ENCODE measurements around the gene TWIST2.

TWIST2 gene

DNA sequence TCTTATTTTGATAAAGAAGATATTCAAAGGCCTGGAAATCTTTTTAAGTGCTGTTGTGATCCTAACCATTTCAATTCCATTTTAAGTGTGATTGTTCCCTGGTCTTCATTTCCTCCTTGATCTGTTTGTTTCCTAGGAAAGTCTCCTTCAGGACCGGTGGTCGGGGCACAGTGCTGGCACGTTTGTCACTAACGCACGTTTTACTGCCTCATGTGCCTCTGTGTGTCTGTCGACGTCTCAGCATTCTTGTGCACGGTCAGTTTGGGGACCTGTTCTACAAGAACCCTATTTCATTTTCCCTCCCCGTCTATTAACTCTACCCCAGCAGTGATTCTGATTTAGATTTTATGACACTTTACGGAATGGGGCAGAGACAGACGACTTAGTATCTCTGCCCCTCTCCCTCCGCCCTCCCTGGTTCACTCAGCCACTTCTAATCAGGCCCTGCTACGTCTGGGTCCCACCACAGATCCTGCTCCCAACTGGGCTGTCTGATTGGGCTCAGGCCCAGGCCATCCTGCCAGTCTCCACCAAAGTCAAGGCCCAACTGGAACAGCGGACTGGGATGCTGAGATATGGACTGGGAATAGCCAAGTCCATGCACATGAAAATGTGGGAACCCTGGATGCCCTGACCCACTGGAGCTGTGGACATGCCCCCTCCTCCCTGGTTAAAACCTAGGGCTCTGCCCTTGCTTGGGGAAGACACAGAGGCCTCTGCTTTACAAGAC lies 95.6 kb downstream of the TWIST2 start:
- DNase-seq = no peak

DNA sequence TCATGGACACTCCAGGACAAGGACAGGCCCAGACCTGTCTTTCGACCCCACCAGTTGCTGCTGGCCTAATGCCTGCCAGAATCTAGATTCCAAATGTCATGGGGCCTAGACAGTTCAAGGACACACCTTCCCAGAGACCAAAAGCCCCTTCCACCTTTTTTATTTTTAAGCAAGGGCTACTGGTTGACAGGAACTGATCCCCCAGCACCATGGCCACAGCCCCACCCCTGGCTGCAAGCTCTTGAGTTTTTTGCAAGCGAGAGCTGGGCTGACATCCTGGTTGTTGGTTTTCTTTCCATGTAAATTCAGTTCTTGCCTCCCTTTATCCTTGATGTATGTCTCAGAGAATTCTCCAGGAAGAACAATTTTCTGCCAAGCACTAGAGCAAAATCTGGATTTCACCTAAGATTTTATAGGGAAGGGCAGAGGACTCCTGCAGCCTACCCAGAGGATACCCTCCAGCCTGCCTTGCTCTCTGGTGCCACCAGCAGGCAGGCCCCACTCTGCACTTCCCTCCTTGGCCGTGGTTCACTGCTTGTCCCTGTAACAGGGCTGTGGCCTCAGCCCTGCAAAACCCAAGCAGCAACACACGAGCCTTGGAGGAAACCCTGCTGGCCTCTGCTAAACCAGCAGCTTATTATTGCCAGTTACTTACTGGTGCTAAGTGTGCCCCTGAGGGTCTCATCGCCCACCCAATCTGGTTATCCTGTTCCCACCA lies 97.7 kb downstream of the TWIST2 start:
- peak; percentile 38 for DNase-seq

DNA sequence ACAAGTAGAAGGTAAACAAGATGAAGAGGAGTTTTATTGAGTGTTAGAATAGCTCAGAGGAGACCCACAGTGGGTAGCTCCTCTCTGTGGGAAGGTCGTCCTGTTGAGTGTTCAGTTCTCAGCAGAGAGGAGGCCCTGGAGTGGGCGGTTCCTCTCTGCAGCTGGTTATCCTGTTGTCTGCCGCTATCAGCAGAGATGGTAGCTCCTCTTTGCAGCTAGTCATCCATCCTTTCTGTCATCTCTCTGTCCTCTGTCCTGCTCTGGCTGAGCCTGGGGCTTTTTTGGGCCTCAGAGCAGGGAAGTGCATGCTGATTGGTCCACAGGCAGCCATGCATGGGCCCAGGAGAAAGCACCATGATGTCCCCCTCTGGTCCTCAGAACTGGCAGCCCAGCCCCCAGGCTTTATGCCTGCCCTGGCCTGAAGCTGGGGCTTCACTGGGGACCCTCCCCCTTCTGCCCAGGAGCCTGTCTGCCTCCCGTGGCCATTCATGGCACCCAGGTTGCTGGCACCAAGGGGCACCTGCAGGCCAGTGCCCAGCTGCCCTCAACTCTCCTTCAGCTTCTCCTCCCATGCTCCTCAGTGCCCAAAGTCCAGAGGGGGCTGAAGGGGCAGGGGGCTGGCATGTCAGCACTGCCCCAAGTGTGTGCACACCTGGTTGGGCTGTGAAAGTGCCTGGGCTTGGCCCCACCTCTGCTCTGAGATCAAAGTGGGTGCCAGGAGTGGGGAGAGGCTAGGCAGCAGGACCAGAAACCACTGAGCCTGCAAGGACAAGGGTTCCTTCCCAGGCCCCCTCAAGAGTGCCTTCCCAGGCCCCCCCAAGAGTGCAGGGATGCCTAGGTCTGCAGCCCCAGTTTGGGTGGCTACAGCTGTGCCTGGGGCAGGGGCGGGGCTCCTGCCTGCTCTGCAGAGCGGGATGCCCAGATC lies 98.7 kb downstream of the TWIST2 start:
- DNase-seq = no peak

DNA sequence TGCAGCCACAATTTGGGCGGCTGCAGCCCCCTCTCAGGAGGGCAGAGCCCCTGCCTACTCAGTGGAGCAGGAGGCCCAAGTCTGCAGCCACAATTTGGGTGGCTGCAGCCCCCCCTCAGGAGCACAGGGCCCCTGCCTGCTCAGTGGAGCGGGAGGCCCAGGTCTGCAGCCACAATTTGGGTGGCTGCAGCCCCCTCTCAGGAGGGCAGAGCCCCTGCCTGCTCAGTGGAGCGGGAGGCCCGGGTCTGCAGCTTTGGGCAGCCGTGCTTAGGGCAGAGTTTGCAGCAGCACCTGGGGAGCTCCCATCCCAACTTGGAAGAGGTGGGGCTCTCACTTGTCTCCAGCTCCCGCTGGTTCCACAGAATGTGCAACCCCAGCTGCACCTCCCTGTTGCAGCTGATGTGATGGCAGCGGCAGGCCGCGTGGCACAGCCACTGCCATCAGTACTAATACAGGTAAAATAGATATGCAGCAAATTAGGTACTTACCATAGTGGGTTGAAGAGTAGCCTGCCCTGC lies 99.4 kb downstream of the TWIST2 start:
- no peak for DNase-seq

DNA sequence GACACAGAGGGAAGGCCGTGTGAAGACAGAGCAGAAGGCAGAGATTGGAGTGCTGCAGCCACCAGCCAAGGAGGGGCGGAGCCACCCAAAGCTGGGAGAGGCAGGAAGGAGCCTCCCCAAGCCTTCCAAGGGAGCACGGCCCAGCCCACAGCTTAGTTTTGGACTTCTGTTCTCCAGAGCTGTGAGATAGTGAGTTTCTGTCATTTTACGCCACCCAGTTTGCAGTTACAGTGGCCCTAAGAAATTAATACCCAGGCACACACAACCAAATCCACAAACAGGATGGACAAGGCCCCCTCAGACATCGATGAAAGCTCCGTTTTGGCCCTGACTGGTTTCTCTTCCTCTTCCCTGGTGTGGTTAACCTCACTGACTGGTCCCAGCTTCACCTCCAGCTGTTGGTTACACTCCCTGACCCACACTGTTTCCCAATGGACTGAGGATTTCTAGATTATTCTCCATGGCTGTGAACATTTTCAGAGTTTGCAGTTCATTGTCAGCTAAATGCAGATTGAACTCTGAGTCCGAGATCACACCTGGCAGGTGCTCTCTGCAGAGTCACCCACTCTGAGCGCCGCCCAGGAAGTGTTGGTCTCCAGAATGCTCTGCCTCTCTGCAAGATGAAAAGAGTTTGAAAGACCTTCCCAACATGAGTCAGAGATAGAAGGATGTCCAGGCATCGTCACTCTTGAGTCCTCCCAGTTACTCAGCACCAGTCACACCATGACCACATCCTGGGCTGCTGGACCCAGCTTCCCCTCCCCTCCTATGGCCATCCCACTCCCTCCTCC lies 100.2 kb downstream of the TWIST2 start:
- DNase-seq = peak; percentile 45

DNA sequence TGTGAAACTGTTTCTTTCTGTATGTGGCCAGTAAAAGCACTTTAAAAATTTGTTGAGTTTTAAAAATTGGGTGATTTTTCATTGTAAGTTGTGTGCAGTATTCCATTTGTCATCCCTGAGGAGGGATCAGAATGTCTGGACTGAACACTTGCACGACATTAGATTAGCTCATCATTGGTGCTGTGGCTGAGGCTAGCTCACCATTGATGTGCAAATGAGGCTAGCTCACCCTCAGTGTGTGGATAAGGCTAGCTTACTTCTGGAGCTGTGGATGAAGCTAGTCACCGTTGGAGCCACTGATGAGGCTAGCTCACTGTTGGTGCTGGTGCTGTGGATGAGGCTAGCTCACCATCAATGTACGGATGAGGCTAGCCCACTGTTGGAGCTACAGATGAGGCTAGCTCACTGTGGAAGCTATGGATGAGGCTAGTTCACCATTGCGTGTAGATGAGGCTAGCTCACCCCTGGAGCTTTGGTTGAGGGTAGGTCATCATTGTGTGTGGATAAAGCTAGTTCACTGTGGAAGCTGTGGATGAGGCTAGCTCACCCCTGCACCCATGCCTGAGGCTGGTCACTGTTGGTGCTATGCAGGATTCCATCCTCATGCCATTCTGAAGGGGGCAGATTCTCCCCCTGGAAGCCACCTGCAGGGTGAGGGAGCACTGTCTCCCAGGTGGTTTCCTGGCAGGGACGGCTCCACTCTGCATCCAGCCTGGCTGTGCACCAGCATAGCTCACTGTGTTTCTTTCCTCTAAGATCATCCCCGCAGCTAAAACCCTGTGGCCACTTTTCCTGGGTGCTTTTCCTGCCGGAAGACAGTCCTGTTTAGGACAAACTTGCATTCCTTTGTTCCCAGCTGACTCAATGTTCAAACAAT lies 101.1 kb downstream of the TWIST2 start:
- no peak for DNase-seq

DNA sequence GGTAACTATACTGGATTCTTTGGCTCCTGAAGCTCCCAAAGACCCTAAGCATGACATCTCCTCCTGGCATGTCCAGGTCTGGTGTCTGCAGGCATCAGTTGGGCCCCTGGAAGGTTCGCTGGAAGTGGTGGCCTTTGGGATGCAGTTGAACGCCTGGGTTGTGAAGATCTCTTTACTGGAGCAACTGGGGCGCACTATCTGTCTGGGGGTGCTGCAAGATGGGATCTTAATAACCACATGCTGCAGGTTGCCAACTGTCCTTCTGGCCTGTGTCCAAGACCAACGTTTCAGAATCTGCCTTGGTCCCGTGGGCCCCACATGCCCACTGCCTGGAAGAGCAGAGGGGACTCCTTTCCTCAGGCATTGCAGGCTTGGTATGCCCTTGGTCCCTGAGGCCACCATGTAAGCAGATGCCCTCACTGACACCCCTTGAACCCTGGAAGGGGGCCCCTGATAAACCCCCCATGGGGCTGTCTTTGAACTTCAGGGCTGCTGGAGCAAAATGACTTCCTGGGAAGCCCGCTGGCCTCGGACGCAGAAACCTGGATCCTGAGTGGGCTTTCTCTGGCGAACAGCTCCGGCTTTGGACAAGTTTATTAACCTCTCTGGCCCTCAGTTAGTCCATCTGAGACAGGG lies 101.9 kb downstream of the TWIST2 start:
- DNase-seq = no peak

DNA sequence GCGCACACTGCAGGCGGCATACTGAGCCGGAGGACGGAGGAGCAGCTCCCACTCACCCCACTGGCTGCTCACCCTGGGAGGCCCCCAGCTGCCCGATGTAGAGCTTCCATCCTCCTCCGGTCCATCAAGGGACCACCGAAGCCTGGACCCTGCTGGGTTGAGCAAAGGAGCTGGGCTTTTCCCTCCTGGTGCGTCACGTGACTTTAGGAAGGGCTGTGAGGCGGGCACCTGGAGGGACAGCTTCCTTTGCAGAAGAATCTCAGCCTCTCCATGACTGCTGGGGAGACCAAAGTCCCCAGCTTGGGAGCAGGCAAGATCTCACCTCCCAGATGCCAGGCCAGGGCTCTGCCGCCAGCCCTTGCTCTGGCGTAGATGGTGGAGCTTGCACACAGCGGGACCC lies 102.7 kb downstream of the TWIST2 start:
- peak; percentile 34 for DNase-seq

DNA sequence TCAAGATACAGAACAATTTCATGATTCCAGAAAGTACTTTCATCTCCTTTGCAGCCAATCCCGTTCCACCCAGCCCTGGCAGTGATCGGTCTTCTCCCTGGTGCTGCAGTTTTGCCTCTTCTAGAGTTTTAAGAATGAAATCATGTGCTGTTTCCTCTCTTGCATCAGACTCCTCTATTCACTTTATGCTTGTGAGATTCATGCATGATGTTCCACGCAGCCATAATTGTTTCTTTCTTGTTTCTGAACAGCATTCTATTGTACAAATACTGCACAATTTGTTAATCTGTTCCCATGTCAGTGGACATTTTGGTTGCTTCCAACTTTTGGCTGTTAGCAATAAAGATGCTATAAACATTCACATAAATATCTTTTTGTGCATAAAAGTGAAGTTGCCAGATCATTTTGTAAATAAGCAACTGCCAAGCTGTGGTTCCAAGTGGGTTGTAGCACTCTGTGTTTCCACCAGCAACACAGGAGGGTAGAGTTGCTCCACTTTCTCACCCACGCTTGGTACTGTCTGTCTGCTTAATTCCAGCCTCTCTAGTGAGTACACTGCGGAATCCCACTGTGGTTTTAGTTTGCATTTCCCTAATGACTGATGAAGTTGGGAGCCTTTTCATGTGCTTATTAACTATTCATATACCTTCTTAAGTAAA lies 104.5 kb downstream of the TWIST2 start:
- DNase-seq = no peak

DNA sequence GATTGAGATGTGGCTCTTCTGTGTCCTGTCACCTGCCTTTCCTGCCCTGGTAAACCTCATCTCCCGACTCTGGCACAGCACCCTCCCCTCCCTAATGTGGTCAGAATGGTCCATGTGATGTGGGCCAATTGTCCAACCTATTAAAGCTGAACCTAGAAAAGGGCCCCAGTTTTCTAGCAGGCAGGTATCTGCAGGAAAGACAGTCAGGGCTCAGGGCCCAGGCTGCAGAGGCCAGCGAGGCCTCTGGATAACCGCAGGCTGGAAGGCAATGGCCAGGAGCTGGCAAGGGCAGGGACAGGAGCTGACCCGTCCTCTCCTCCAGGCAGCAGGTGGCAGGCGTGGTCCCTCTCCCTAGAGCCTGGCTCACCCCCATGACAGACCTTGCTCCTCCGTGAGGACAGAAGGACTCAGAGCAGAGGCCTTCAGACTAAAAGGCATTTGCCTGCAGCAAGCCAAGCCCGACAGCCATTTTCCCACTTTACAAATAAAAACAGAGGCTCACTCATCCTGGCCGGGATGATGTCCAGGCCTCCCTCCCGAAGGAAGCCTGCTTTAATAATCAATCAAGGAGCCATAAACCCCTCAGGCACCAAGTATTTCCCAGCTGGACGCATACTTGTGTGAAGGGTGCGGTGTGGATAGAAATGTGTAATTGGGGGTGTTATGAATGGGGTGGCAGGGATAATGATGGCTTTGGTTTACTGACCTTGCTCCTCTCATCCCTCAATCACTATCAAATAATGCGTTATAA lies 107.1 kb downstream of the TWIST2 start:
- DNase-seq = no peak

DNA sequence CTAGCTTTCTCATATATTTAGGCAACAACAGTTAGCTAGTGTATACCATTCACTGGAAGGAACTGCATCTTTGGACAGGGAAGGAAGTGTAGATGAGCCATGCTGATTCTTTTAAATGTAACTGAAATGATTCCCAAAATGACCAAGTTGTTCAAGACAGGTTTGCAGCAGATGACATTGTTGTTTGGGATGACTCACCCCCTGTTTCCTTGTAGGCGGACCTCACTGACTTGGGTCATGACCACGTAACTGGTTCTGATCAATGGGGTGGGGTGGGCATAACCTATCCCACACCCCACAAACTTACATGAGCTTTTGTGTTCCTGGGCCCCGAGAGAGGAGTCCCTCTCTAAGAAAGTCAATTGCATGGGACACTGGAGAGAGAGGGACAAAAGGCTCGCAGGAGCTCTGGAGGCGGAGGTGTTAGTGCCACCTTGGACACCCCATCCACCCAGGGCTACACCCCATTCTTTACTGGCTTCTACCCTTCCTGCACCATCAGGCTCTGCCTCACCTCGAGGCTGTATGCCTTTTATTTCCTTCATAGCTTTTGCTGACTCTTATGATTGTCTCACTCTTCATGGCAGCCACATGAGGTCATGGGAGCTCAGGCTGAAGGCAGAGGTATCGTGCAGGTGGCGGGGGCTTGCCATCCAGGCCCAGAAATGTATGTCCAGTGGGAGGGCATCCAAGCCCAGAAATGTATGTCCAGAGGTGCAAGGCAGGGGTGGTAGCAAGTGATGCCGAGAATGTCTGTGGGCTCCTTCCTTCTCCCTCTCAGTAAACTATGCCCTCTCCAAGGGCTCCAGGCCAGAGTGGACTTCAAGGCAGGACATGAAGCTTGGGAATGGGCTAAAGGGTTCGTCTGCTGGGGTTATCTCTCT lies 108.0 kb downstream of the TWIST2 start:
- DNase-seq = no peak

DNA sequence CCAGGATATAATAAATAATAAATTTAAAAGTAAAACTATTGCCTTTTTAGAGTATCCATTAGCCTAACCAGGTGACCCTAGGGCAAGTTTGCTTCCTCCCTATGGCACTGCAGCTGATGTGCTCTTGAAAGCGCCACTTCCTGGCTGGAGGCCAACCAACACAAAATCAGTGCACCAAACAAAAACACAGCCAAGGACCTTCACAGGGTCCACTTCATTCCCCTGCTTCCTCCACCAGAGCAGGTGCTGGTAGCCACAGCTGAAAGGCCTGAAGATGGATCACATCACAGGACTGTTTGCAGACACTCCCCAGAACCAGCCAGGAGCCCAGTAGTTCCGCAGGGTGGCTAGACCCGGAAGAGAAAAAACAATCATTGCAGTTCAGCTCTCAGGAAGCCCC lies 108.8 kb downstream of the TWIST2 start:
- no peak for DNase-seq
